Ammon's horn (tissue), 1 donor: Measurements from ENCODE around the gene FUBP3.

Experiments used
- DNase-seq: peaks from one replicate; pipeline ENCODE4 v3.0.0-alpha.2; 2016; ENCODE audit warnings: low spot score

Gene FUBP3

DNA sequence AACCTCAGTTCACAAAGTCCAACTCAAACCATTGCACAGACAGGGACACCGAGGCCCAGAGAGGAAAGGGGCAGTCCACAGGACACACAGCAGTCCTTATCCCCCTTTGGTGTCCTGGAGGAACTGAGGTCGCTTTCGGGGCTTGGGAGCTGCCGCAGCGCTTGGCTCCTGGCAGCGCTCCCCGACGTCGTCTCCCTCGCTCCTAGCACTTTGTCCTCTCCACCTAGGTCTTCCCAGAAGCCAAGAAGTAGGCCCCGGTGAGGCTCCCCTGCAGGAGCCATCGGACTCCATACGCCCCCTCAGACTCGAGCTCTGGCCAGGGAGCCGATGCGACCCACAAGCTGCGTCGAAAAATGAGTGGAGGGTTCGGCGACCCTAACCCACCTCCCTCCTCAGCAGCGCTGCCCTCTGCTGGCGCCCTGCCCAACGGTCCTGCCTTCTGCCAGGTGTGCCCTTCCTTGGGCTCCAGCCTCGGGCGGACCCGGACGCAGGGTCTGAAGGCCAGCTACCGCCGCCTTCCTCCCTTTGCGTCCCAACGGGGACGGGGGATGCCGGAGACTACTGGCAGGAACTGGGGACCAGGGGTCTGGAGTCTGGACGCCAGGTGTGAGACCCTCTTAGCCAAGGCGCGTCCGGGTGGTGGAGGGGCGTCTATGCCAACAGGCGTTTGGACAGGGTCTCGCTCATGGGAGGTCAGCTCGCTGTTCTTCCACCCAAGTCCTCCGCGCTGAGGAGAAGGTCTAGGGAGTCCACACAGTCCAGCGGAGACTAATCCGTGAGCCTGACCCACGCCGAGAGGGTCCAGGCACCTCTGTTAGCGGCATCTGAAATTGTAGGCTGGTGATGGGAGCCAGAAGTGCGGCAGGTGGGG is 83.0 kb downstream of the FUBP3 start:
- DNase-seq = no peak

DNA sequence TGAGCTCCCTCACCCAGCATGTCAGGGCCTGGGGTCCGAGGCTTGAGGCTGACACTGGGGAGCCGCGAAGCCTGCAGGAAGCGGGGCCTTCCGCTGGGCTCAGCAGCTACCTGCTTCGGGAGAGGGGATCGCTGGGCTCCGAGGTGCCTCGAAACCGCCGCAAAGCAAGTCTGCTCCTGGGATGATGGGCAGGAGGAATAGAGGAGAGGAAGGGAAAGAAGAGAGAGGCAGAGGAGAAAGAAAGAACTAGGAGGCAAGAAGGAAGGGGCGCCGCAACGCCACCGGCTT is 83.5 kb downstream of the FUBP3 start:
- no peak for DNase-seq

DNA sequence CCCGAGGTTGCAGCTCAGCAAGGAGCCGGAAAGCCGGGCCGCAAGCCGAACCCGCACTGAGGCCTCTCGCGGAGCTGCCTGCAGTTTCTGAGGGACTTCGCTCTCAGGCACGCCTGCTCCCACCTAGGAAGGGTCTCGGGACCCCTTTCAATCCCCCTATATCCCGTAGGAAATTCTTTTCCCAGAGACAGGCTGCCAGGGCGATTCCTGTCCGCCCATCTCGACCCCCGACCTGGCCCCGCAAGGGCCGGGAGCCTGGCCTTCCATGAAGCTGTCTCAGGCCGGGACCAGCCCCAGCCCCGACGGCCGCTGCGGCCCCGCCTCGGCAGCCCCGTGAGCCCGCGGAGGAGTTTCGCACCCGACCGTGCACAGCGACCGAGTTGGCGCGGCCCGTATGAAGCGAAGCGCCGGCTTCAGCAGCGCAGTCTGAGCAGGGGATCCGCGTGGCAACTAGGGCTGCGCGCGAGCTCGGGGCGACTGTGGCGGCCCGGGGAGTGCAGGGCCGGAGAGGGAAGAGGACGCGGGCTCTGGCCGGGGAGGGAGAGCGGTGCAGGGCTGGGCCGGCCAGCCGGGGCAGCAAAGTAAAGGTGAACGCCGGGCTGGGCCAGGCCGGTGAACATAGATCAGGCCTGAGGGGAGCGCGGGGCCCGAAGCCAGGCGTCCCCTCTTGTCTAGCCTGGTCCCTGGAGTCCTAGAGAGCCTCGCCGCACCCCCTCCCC is 84.0 kb downstream of the FUBP3 start:
- DNase-seq = no peak

DNA sequence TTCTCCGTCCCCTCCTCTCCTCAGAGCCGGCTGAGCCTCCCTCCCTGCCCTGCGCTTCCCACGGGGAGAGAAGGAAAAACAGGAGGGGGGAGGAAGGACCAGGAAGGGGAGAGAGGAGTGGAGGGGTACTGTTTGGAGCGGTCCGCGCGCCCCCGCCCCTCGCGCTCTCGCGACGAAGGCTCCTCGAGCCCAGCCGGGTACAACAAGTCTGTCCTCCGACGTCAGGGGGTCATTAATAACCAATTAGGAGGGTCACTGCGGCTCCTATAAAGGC is 84.5 kb downstream of the FUBP3 start:
- no peak for DNase-seq

DNA sequence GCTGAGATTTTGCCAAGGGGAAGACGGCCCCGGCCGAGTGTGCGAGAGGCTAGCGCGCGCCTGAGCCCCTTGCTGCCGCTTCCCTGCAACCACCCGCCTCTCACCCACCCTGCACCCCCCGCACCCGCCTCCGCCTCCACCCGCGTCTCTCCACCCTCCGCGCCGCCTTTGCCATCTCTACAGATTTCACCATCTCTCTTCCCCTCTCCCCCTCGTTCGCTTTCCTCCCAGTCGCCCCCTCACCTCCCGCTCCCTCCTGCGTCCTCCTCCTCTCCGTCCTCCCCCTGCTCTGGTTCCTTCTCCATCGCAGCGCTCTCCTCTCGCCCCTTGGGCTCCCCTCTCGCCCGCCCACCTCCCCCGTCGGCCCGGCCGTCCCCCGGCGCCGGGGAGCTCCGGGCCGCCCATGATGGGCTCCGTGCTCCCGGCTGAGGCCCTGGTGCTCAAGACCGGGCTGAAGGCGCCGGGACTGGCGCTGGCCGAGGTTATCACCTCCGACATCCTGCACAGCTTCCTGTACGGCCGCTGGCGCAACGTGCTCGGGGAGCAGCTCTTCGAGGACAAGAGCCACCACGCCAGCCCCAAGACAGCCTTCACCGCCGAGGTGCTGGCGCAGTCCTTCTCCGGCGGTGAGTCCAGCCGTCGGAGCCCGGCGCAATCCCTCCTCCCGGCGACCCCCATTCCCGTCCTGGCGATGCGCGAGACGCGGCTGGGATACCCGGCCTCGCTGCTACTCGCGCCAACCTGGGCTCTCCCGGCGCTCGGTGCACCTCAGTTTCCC is 85.1 kb downstream of the FUBP3 start, which contains the start of gene PRDM12:
Gene PRDM12 (plus strand): TSS at position 344 of the 778 bp plus-strand sequence. CDS start 60 bp downstream, at position 404.
- DNase-seq = no peak

DNA sequence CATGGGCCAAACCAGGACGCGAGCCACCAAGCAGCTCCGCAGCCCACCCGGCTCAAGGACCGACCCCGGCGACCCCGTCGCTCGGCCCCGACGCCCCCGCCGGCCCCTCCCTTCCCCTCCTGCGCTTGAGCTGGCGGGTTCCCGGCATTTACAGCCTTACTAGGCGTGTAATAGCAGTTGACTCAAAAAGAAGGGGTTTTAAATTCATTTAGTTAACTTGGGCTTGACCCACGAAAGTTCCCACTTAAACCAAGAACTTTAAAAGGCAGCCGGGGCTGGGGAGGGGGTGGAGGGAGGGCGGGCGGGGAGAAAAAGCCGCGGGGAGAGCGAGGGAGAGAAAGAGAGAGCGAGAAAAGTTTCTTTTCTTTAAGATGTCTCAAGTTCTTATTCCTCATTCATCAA is 85.7 kb downstream of the FUBP3 start:
- no peak for DNase-seq

- DNase-seq = no peak
These were observed 86.3 kb downstream of the FUBP3 start for GRCh38 chr9:130665431-130666392.

DNA sequence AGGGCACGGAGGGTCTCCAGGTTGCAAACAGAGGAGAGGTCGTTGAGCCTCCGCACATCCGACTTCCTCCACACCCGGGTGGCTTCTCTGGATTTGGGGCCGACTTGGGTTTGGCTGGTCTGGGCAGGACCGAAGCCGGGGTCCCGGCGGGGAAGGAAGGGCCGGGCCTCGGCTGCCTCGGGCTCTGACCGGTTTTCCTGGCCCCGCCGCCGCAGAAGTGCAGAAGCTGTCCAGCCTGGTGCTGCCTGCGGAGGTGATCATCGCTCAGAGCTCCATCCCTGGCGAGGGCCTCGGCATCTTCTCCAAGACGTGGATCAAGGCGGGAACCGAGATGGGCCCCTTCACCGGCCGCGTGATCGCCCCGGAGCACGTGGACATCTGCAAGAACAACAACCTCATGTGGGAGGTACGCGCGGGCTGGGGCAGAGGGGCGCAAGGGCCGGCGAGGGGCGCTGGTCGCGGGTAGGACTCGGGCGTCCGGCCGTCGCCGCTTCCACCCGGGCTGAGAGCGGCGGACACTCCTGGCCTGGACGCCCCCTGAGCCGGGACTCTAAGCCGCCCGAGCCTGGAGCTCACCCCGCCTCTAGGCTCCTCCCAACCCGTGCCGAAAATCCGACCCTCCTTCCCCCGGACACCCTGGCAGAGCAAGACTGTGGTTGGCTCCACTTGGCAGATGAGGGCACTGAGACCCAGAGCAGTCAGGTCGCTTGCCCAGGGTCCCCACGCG is 87.2 kb downstream of the FUBP3 start:
- no peak for DNase-seq

- no peak for DNase-seq
These were observed 87.7 kb downstream of the FUBP3 start for GRCh38 chr9:130667120-130667435.

DNA sequence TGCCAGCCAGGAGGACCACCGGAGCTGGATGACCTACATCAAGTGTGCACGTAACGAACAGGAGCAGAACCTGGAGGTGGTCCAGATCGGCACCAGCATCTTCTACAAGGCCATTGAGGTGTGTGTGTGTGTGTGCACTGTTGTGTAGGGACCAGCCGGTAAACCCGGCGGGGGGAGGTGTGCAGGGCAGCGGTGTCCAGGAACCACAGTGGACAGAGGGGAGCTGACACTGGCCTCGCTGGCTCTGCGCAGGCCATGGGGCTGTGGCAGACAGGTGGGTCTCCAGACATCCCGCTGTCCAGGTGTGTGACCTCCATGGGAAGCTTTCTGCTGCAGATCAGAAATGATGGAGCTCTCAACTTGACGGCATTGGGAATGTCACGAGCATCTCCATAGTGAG is 88.8 kb downstream of the FUBP3 start:
- DNase-seq = no peak

DNA sequence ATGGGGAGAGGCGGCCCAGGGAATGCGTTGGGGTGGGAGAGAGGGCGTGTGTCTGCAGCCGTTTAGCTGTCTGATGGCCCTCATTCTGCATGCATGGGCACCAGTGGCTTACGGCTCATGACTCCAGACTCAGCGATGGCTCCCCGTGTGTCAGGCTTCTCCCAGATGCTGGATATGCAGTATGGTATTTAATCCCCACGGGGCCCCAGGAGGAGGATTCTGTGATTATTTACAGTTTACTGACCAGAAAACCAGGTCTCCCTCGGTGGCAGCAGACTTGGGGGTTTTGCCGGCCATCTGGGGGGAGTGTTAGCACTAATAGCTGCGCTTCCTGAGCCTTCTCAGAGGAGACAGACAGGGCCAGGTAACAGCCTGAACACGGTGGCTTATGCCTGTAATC is 89.3 kb downstream of the FUBP3 start:
- no peak for DNase-seq

DNA sequence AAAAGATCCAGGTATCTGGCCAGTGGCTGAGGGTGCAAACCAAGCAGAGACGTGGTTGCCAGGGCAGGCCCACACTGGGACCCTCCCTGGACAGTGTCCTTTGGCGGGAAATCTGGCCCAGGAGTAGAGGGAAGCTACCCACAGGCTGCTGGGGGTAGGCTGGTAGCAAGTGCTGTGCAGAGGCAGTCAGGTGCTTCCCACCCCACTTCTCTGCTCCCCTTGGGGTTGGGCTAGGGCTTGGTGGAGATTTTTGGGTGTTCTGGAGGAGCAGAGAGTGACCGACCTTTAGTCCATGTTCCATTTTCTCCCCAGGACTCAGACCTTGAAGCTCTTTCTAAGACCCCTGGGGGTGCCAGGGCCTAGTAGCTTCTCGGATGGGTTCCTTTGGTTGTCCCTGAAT is 90.6 kb downstream of the FUBP3 start:
- no peak for DNase-seq

GRCh38 chr9:130670644-130671043 is 91.3 kb downstream of the FUBP3 start:
- DNase-seq = no peak

DNA sequence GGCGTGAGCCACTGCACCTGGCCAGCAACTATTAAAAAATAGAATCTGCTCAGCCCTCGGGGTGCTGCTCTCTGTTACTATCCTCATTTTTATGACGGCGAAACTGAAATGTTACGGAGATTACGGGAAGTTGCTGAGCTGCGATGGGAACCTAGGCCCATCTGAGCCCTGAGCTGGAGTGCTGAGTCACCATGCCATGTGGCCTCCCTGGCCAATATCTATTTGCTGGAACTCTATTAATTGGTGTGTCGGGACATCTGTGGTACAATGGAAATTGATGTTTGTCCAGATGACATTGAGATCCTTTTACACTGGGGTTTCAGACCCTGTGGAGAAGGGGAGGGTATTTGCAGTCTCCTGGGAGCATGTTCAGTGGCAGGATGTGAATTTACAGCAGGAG is 93.1 kb downstream of the FUBP3 start:
- no peak for DNase-seq

- no peak for DNase-seq
These were observed 93.7 kb downstream of the FUBP3 start for GRCh38 chr9:130672933-130673615.

GRCh38 chr9:130675396-130675795 is 96.0 kb downstream of the FUBP3 start:
- DNase-seq = no peak

DNA sequence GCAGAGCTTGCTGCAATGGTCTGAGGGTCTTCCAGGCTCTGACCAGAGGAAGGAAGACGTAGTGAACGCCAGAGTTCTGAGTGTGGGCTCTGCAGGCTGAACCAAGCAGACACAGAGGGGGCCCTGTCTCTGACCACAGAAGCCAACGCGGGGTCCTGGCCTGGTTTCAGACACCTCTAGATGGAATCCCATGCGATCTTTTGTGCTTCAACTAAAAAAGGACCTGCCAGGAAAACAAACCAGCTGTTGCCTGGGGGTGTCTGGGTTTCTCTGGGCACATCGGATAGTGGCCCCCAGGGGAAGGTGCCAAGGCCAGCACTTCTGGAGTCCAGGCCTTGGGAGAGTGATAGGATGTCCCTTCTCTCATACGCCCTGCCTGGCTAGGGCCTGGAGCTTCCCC is 97.9 kb downstream of the FUBP3 start:
- no peak for DNase-seq

DNA sequence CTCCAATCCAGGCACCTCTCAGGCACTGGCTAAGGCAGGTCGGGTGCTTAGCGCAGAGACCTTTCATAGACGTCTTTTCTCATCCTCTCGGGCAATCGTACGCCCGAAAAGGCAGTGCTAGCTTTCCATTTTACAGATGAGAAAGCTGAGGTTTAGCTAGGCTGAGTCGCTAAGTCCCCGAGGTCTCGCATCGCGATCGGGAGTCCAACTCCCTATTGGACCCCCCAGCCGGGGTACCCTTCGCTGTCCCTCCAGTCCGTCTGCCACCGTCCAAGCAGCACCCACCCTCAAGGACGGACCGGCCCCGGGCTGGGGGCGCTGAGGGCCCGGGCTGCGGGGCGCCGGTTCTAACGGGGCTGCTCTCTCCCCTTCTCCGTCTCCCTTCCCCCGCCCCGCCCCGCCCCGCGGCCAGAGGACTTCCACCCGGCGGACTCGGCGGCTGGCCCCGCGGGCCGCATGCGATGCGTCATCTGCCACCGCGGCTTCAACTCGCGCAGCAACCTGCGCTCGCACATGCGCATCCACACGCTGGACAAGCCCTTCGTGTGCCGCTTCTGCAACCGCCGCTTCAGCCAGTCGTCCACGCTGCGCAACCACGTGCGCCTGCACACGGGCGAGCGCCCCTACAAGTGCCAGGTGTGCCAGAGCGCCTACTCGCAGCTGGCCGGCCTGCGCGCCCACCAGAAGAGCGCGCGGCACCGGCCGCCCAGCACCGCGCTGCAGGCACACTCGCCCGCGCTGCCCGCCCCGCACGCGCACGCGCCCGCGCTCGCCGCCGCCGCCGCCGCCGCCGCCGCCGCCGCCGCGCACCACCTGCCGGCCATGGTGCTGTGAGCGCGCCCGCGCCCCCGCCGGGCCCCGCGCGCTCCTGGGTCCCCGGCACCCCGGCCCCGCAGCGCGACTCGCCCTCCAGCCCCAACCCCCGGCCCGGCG is 101.7 kb downstream of the FUBP3 start:
- peak; percentile 59 for DNase-seq

- DNase-seq = no peak
These were observed 102.5 kb downstream of the FUBP3 start for GRCh38 chr9:130681769-130682420.
